Liver (tissue), 9 donors: Measurements from ENCODE around the gene PDLIM5. TPM values are rescaled to one million over a fixed set of nuclear protein-coding genes. Genes with fewer than 3 reads are reported as not detected.

Source experiments
- DNase-seq: peaks from one replicate; pipeline ENCODE4 v3.0.0-alpha.2; 2017; ENCODE audit warnings: low spot score
- H3K27ac ChIP-seq, 2 donors: one replicate each; pipeline ENCODE4 v1.7.0; 2013; ENCODE audit warnings: inconsistent platforms in 2 of 2, low read length in 2 of 2, control low read depth in 1 of 2, low read depth in 1 of 2, mild to moderate bottlenecking in 1 of 2
- H3K27me3 ChIP-seq, 4 donors: one replicate each; pipeline versions ENCODE4 v1.6.1 to v1.7.0; 2013; ENCODE audit warnings: low read length in 3 of 4, inconsistent platforms in 1 of 4, mild to moderate bottlenecking in 1 of 4, moderate library complexity in 1 of 4; ENCODE audit not compliant: control insufficient read depth in 4 of 4, insufficient read depth in 4 of 4
- H3K36me3 ChIP-seq, 4 donors: one replicate each; pipeline versions ENCODE4 v1.6.1 to v1.7.0; 2013; ENCODE audit warnings: low read length in 3 of 4, mild to moderate bottlenecking in 3 of 4, low read depth in 1 of 4, moderate library complexity in 1 of 4; ENCODE audit not compliant: control insufficient read depth in 4 of 4, insufficient read depth in 3 of 4
- H3K4me1 ChIP-seq, 4 donors: one replicate each; pipeline versions ENCODE4 v1.6.1 to v1.7.0; 2013; ENCODE audit warnings: low read length in 3 of 4, mild to moderate bottlenecking in 3 of 4, moderate library complexity in 1 of 4; ENCODE audit not compliant: control insufficient read depth in 4 of 4, insufficient read depth in 4 of 4
- H3K4me3 ChIP-seq, 3 donors: one replicate each; pipeline versions ENCODE4 v1.6.1 to v1.7.0; 2013; ENCODE audit warnings: low read length in 3 of 3, control low read depth in 1 of 3, low read depth in 1 of 3, mild to moderate bottlenecking in 1 of 3
- H3K9ac ChIP-seq, 2 donors: one replicate each; pipeline ENCODE4 v1.7.0; 2013; ENCODE audit warnings: low read length in 2 of 2, mild to moderate bottlenecking in 2 of 2, moderate library complexity in 2 of 2, control low read depth in 1 of 2, low read depth in 1 of 2
- H3K9me3 ChIP-seq, 4 donors: one replicate each; pipeline versions ENCODE4 v1.6.1 to v1.7.0; 2013; ENCODE audit warnings: low read length in 3 of 4; ENCODE audit not compliant: control insufficient read depth in 4 of 4
- CTCF ChIP-seq: fragments of 150-350 bp; IDR thresholded peaks from 2 replicates; pipeline ENCODE4 v1.5.1; 2017; ENCODE audit warnings: improper control_type of control experiment, low read depth, low read length; ENCODE audit not compliant: missing input control
- EGR1 ChIP-seq, 2 donors: IDR thresholded peaks; 2 replicates each; pipeline ENCODE4 v1.6.1; 2016 to 2018; ENCODE audit warnings: antibody characterized with exemption in 2 of 2, low read depth in 2 of 2
- HNF4A ChIP-seq, 2 donors: conservative IDR thresholded peaks; 2 replicates each; pipeline ENCODE4 v1.6.1; 2016; ENCODE audit warnings: antibody characterized with exemption in 2 of 2, mild to moderate bottlenecking in 2 of 2
- JUND ChIP-seq, 2 donors: IDR thresholded peaks; 2 replicates each; pipeline ENCODE4 v1.6.1; 2016; ENCODE audit warnings: antibody characterized with exemption in 2 of 2
- MAX ChIP-seq: IDR thresholded peaks from 2 replicates; pipeline ENCODE4 v1.6.1; 2016; ENCODE audit warnings: antibody characterized with exemption
- NR2F2 ChIP-seq: IDR thresholded peaks from 2 replicates; pipeline ENCODE4 v1.6.1; 2016; ENCODE audit warnings: antibody characterized with exemption
- RXRA ChIP-seq, 2 donors: IDR thresholded peaks; 2 replicates each; pipeline ENCODE4 v1.6.1; 2017 to 2018; ENCODE audit warnings: antibody characterized with exemption in 2 of 2, mild to moderate bottlenecking in 1 of 2
- WGBS: extraction: QIAGEN DNeasy Blood & Tissue Kit; methylation state at CpG from one replicate; pipeline ENCODE4 v1.1.7; 2013; 5-methylcytosine and 5-hydroxymethylcytosine counted together
- polyA plus RNA-seq, 2 donors: library from polyadenylated mRNA; stranded (reverse) in 1 of 2; unstranded in 1 of 2; fragments of 200-250 nt in 1 of 2; fragments of >200 nt in 1 of 2; fragmentation: Nextera tagmentation in 1 of 2; extraction: Ambion mirVana in 1 of 2; gene quantifications; one replicate each; pipeline versions ENCODE4 v1.2.1 to v1.2.3, GENCODE V29; 2013 to 2015
- total RNA-seq, 2 donors: library from RNA; depleted of rRNA; stranded (reverse); fragments of >200 nt; gene quantifications; one replicate each; pipeline ENCODE4 v1.2.3, GENCODE V29; 2014
- TF ChIP-seq, protein P1 (sequence below): IDR thresholded peaks from 2 replicates; pipeline ENCODE4 v1.6.1; 2016; ENCODE audit warnings: antibody characterized with exemption, mild to moderate bottlenecking
- TF ChIP-seq, protein P2 (sequence below): IDR thresholded peaks from 2 replicates; pipeline ENCODE4 v1.6.1; 2016; ENCODE audit warnings: antibody characterized with exemption
- donor health status: healthy.
- donor health status: healthy.
- donor health status: healthy.
- donor health status: healthy.
- donor health status: healthy.

PDLIM5 gene
- total and polyA plus RNA-seq, 4 donors = 19.1 to 114 (median 67.8) TPM

DNA sequence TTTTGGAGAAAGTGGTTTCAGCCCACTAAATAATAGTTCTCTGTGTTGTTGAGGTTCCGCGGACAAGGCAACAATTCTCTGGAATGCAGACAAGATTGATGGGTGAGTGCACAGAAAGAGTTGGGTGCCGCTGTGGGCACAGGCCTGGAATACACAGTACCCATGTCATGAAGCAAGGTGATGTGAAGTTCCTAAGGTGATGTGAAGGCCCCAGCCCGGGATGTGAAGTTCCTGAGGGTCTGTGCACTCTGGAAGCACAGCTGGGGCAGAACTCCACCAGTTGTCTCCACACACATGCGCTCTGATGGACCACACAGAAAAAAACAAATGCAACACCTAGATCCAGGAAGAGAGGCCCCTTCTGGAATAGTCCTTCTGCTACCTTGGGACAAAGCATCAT is 219.4 kb downstream of the PDLIM5 start:
- H3K4me1 ChIP-seq = peaks cover 3 to 14% (median 8%) of the 10 kb centered on the region in 4 donors
- H3K9ac ChIP-seq = no peak overlapping the region
- TF ChIP-seq, protein P1, sequence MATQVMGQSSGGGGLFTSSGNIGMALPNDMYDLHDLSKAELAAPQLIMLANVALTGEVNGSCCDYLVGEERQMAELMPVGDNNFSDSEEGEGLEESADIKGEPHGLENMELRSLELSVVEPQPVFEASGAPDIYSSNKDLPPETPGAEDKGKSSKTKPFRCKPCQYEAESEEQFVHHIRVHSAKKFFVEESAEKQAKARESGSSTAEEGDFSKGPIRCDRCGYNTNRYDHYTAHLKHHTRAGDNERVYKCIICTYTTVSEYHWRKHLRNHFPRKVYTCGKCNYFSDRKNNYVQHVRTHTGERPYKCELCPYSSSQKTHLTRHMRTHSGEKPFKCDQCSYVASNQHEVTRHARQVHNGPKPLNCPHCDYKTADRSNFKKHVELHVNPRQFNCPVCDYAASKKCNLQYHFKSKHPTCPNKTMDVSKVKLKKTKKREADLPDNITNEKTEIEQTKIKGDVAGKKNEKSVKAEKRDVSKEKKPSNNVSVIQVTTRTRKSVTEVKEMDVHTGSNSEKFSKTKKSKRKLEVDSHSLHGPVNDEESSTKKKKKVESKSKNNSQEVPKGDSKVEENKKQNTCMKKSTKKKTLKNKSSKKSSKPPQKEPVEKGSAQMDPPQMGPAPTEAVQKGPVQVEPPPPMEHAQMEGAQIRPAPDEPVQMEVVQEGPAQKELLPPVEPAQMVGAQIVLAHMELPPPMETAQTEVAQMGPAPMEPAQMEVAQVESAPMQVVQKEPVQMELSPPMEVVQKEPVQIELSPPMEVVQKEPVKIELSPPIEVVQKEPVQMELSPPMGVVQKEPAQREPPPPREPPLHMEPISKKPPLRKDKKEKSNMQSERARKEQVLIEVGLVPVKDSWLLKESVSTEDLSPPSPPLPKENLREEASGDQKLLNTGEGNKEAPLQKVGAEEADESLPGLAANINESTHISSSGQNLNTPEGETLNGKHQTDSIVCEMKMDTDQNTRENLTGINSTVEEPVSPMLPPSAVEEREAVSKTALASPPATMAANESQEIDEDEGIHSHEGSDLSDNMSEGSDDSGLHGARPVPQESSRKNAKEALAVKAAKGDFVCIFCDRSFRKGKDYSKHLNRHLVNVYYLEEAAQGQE = no peak
- TF ChIP-seq NR2F2 = no peak
- TF ChIP-seq, protein P2, sequence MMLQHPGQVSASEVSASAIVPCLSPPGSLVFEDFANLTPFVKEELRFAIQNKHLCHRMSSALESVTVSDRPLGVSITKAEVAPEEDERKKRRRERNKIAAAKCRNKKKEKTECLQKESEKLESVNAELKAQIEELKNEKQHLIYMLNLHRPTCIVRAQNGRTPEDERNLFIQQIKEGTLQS = no peak
- TF ChIP-seq RXRA (IDR thresholded peaks at IDR 0.05) = no peak
- TF ChIP-seq JUND (IDR thresholded peaks at IDR 0.05) = no peak
- H3K27ac ChIP-seq = no peak overlapping the region
- no peak overlapping the region for H3K4me3 ChIP-seq
- 77% methylated on average over 5 of the region's 5 CpGs for WGBS
- H3K27me3 ChIP-seq = no peaks in the 10 kb centered on the region
- DNase-seq = no peak
- H3K9me3 ChIP-seq = no peaks in the 10 kb centered on the region
- H3K36me3 ChIP-seq = peaks cover 0 to 3% (median under 1%) of the 10 kb centered on the region in 4 donors

DNA sequence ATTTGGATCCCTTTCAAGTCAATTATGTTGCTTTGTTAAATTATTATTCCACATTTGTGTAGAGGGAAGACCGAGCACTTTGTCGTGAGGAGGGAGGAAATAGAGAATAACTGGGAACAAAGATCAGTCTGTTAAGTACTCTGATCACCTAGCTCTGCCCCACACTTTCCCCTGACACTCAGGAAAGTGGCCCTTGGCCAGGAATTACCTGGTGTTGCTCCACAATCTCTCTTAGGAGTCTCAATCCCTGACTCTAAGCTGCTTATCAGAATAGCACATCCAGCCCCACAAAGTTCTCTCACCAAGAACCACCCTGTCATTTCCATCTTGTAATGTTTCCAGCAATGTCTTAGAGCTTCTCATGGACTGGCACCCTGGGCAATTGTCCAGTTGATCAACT is 222.2 kb downstream of the PDLIM5 start:
- Histone ChIP-seq H3K9ac (no peak overlapping the region), H3K4me1 (peaks cover 3 to 14% (median 8%) of the 10 kb centered on the region in 4 donors), H3K36me3 (no peaks in the 10 kb centered on the region), H3K27me3 (no peaks in the 10 kb centered on the region), H3K9me3 (no peaks in the 10 kb centered on the region), H3K4me3 (no peak overlapping the region), H3K27ac (no peak overlapping the region)
- DNase-seq = no peak
- 81% methylated on average over 2 of the region's 2 CpGs for WGBS
- no peak for TF ChIP-seq MAX
- TF ChIP-seq CTCF = no peak
- TF ChIP-seq HNF4A (conservative IDR thresholded peaks at IDR 0.05) = no peak
- no peak for TF ChIP-seq JUND (IDR thresholded peaks at IDR 0.05)
- TF ChIP-seq, protein P2 = no peak
- TF ChIP-seq EGR1 (IDR thresholded peaks at IDR 0.05; ENCODE audit: low read depth in 2 of 2) = no peak
- TF ChIP-seq, protein P1 = no peak
